ENCODE data around the gene ZBTB18.
A peak's percentile ranks its signal among the peaks of the same experiment; 100 is the strongest.
"Not testable (repeated sequence)": the region's sequence is repeated elsewhere in the genome, so short reads cannot be mapped to it uniquely, and the experiment has no call there.

The ZBTB18 gene

GRCh38 chr1:244042293-244042692, 8.8 kb upstream of the ZBTB18 start:
- DNase-seq (ENCODE audit: low read depth): no peak

- DNase-seq (ENCODE audit: low read depth): no peak
Observed at GRCh38 chr1:244044423-244044822, 6.7 kb upstream of the ZBTB18 start.

- not testable (repeated sequence) for DNase-seq (ENCODE audit: low read depth)
Observed at GRCh38 chr1:244046254-244046653, 4.8 kb upstream of the ZBTB18 start.

GRCh38 chr1:244046907-244047611, 4.0 kb upstream of the ZBTB18 start:
- DNase-seq (ENCODE audit: low read depth): no peak

GRCh38 chr1:244047621-244048255, 3.3 kb upstream of the ZBTB18 start:
- no peak for DNase-seq (ENCODE audit: low read depth)

- peak; percentile 98 for DNase-seq (ENCODE audit: low read depth)
Observed at GRCh38 chr1:244048256-244049161, 2.6 kb upstream of the ZBTB18 start.

GRCh38 chr1:244049162-244050013, 1.7 kb upstream of the ZBTB18 start:
- DNase-seq (ENCODE audit: low read depth): peak; percentile 56

GRCh38 chr1:244050014-244050834, 859 bp upstream of the ZBTB18 start:
- no peak for DNase-seq (ENCODE audit: low read depth)

GRCh38 chr1:244052016-244052727, 1.1 kb downstream of the ZBTB18 start:
- no peak for DNase-seq (ENCODE audit: low read depth)

GRCh38 chr1:244052728-244053312, 1.7 kb downstream of the ZBTB18 start:
- no peak for DNase-seq (ENCODE audit: low read depth)

- no peak for DNase-seq (ENCODE audit: low read depth)
Observed at GRCh38 chr1:244053831-244054230, 2.7 kb downstream of the ZBTB18 start.

GRCh38 chr1:244054247-244054923, 3.3 kb downstream of the ZBTB18 start:
- no peak for DNase-seq (ENCODE audit: low read depth)

GRCh38 chr1:244054924-244055263, 3.8 kb downstream of the ZBTB18 start:
- DNase-seq (ENCODE audit: low read depth): no peak

GRCh38 chr1:244056577-244056976, 5.5 kb downstream of the ZBTB18 start:
- DNase-seq (ENCODE audit: low read depth): no peak

GRCh38 chr1:244057474-244058385, 6.6 kb downstream of the ZBTB18 start:
- no peak for DNase-seq (ENCODE audit: low read depth)

GRCh38 chr1:244060117-244060516, 9.0 kb downstream of the ZBTB18 start:
- no peak for DNase-seq (ENCODE audit: low read depth)

GRCh38 chr1:244060686-244061085, 9.6 kb downstream of the ZBTB18 start:
- no peak for DNase-seq (ENCODE audit: low read depth)

- no peak for DNase-seq (ENCODE audit: low read depth)
Observed at GRCh38 chr1:244062156-244062725, 11.2 kb downstream of the ZBTB18 start.
